ENCODE data around the gene PTS. TPM values are rescaled to one million over a fixed set of nuclear protein-coding genes. Genes with fewer than 3 reads are reported as not detected.

PTS gene
- total and polyA plus RNA-seq, 2 donors from 2014 or later = 40.6 to 76.4 TPM

DNA sequence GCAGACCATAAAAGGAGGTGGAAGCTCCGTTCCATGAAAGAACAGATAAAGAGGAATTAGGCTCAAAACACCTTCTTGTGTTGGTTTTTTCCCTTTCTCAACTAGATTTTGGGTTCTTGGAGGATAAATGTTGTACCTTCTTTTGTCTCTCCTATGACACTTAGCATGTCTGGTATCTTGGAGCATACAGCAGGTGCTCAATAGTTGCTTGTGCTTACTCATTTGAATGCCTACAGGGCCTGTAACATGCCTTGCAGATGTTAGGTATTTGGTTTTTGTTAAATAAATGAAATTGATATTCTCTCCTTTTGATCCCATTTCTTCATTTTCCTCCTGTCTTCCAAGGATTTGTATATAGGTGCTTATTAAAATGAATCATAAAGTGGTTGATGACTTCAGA lies 50.8 kb downstream of the PTS start:
- Histone ChIP-seq H3K36me3 (ENCODE audit: control insufficient read depth in 2 of 3, insufficient read depth in 3 of 3, low read length in 3 of 3) (no peaks in the 10 kb centered on the region), H3K9ac (ENCODE audit: low read length in 3 of 3) (no peak overlapping the region), H3K9me3 (ENCODE audit: control insufficient read depth in 2 of 3, insufficient read depth in 1 of 3, low read length in 3 of 3) (no peaks in the 10 kb centered on the region), H3K4me3 (ENCODE audit: low read length in 3 of 3) (no peak overlapping the region), H3K27me3 (ENCODE audit: control insufficient read depth, insufficient read depth, low read length) (no peaks in the 10 kb centered on the region), H3K27ac (ENCODE audit: low read depth in 2 of 2, low read length in 2 of 2) (no peak overlapping the region), H3K4me1 (ENCODE audit: control insufficient read depth in 2 of 3, insufficient read depth in 2 of 3, low read depth in 1 of 3, low read length in 3 of 3) (no peaks in the 10 kb centered on the region)
- FAIRE-seq (no peak), DNase-seq (no peak)
- no peak for TF ChIP-seq CTCF (IDR thresholded peaks at IDR 0.05; ENCODE audit: borderline replicate concordance, extremely low read depth, insufficient read depth)
- intact Hi-C loops (cut with DNase I) = no loop called here

- TF ChIP-seq CTCF (IDR thresholded peaks at IDR 0.05; ENCODE audit: borderline replicate concordance, extremely low read depth, insufficient read depth) = no peak
- H3K4me3 ChIP-seq (ENCODE audit: low read length in 3 of 3) = no peak overlapping the region
- DNase-seq (peak in 2 of 5 donors; percentile 38 to 47), FAIRE-seq (no peak)
- no peaks in the 10 kb centered on the region for H3K9me3 ChIP-seq (ENCODE audit: control insufficient read depth in 2 of 3, insufficient read depth in 1 of 3, low read length in 3 of 3)
- no peak overlapping the region for H3K27ac ChIP-seq (ENCODE audit: low read depth in 2 of 2, low read length in 2 of 2)
- no peaks in the 10 kb centered on the region for H3K27me3 ChIP-seq (ENCODE audit: control insufficient read depth, insufficient read depth, low read length)
- H3K4me1 ChIP-seq (ENCODE audit: control insufficient read depth in 2 of 3, insufficient read depth in 2 of 3, low read depth in 1 of 3, low read length in 3 of 3) = no peaks in the 10 kb centered on the region
- no peak overlapping the region for H3K9ac ChIP-seq (ENCODE audit: low read length in 3 of 3)
- intact Hi-C loops (cut with DNase I) = no loop called here
- H3K36me3 ChIP-seq (ENCODE audit: control insufficient read depth in 2 of 3, insufficient read depth in 3 of 3, low read length in 3 of 3) = no peaks in the 10 kb centered on the region
Measured at GRCh38 chr11:112277941-112278340, 51.7 kb downstream of the PTS start.

DNA sequence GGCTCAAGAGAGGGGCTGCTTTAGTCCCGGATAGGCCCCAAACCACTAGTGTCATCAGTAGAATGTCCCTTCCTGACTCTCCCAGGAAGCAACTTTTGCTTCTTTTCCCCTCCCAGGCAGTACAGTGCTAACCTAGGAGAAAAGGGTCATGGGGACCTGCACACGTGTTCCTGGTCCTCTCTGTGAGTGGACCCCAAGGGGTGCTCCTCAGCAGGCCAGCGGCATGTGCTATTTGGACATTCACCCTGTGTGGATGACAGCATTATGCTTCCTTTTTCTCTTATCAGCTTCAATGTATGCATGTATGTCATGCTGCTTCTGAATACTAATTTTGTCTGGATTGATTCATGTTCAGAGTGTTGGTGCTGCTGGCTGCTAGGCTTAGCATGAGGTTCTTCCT lies 52.6 kb downstream of the PTS start:
- Histone ChIP-seq H3K4me3 (ENCODE audit: low read length in 3 of 3) (no peak overlapping the region), H3K27ac (ENCODE audit: low read depth in 2 of 2, low read length in 2 of 2) (no peak overlapping the region), H3K9me3 (ENCODE audit: control insufficient read depth in 2 of 3, insufficient read depth in 1 of 3, low read length in 3 of 3) (no peaks in the 10 kb centered on the region), H3K36me3 (ENCODE audit: control insufficient read depth in 2 of 3, insufficient read depth in 3 of 3, low read length in 3 of 3) (no peaks in the 10 kb centered on the region), H3K27me3 (ENCODE audit: control insufficient read depth, insufficient read depth, low read length) (no peaks in the 10 kb centered on the region), H3K9ac (ENCODE audit: low read length in 3 of 3) (no peak overlapping the region), H3K4me1 (ENCODE audit: control insufficient read depth in 2 of 3, insufficient read depth in 2 of 3, low read depth in 1 of 3, low read length in 3 of 3) (no peaks in the 10 kb centered on the region)
- TF ChIP-seq CTCF (IDR thresholded peaks at IDR 0.05; ENCODE audit: borderline replicate concordance, extremely low read depth, insufficient read depth) = no peak
- DNase-seq = no peak
- intact Hi-C loops (cut with DNase I) = no loop called here
- no peak for FAIRE-seq

DNA sequence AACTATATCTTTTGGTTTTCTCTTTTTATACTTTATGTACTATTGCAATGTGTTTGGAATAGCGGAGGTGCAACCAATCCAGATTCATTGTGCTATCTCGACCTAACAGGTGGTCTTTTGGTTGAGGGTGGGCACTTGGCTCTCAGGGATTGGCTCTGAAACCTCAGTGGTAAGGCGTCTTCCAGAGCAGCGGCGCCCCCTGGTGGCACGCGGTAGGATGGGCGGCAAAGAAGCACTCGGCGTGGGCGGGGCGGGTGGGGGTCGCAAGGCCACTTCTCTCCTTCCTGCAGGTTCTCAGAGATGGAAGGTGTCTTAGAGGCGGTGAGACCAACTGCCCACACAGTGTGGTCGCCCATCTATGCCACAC lies 53.7 kb downstream of the PTS start:
- peak; percentile 73 for TF ChIP-seq CTCF (IDR thresholded peaks at IDR 0.05; ENCODE audit: borderline replicate concordance, extremely low read depth, insufficient read depth)
- Histone ChIP-seq H3K9me3 (ENCODE audit: control insufficient read depth in 2 of 3, insufficient read depth in 1 of 3, low read length in 3 of 3) (no peaks in the 10 kb centered on the region), H3K4me1 (ENCODE audit: control insufficient read depth in 2 of 3, insufficient read depth in 2 of 3, low read depth in 1 of 3, low read length in 3 of 3) (no peaks in the 10 kb centered on the region), H3K36me3 (ENCODE audit: control insufficient read depth in 2 of 3, insufficient read depth in 3 of 3, low read length in 3 of 3) (no peaks in the 10 kb centered on the region), H3K4me3 (ENCODE audit: low read length in 3 of 3) (peak overlapping the region; percentile 63 to 67 (median 65)), H3K27ac (ENCODE audit: low read depth in 2 of 2, low read length in 2 of 2) (no peak overlapping the region), H3K9ac (ENCODE audit: low read length in 3 of 3) (peak overlapping the region in 2 of 3 donors; percentile 24 to 38), H3K27me3 (ENCODE audit: control insufficient read depth, insufficient read depth, low read length) (no peaks in the 10 kb centered on the region)
- no peak for FAIRE-seq
- DNase-seq = peak; percentile 62 to 86 (median 77)
- intact Hi-C loops (cut with DNase I) = loop anchor here (2.0 kb wide), 1 partner anchor 59 kb away; no protein-coding TSS in a partner anchor
